Ascending aorta (tissue), 2 donors: Measurements from ENCODE around the gene CSF3. TPM values are rescaled to one million over a fixed set of nuclear protein-coding genes. Genes with fewer than 3 reads are reported as not detected.

Experiments
- DNase-seq, 2 donors: peaks; one replicate each; pipeline ENCODE4 v3.0.0-alpha.2; 2019; ENCODE audit warnings: low spot score in 2 of 2
- H3K27ac ChIP-seq, 2 donors: fragments of 200-600 bp; sonication (generic); one replicate each; pipeline ENCODE4 v1.5.1; 2016 to 2017; ENCODE audit warnings: mild to moderate bottlenecking in 1 of 2
- H3K27me3 ChIP-seq: fragments of 200-600 bp; sonication (generic); one replicate; pipeline ENCODE4 v1.5.1; 2017
- H3K36me3 ChIP-seq, 2 donors: fragments of 200-600 bp; sonication (generic); one replicate each; pipeline ENCODE4 v1.5.1; 2016
- H3K4me1 ChIP-seq, 2 donors: fragments of 200-600 bp; sonication (generic); one replicate each; pipeline ENCODE4 v1.5.1; 2016 to 2017; ENCODE audit warnings: mild to moderate bottlenecking in 1 of 2
- H3K4me3 ChIP-seq, 2 donors: fragments of 200-600 bp; sonication (generic); one replicate each; pipeline ENCODE4 v1.5.1; 2016 to 2017; ENCODE audit warnings: mild to moderate bottlenecking in 1 of 2
- H3K9me3 ChIP-seq, 2 donors: fragments of 200-600 bp; sonication (generic); one replicate each; pipeline ENCODE4 v1.5.1; 2016
- CTCF ChIP-seq, 3 experiments: fragments of 200-600 bp in 2 of 3; fragments of 450-650 bp in 1 of 3; sonication (generic) in 2 of 3; IDR thresholded peaks; one replicate each; pipeline ENCODE4 v1.5.1; 2016 to 2019; ENCODE audit warnings: antibody characterized with exemption in 3 of 3, mild to moderate bottlenecking in 1 of 3, moderate library complexity in 1 of 3
- intact Hi-C: fragments of 100-400 bp; cut with DNase I; formaldehyde crosslinking; loops from one replicate; pipeline ENCODE4 v1.15.1; 2023
- total RNA-seq: library from RNA; depleted of rRNA; stranded (reverse); fragments of >200 nt; gene quantifications from one replicate; pipeline ENCODE4 v1.1.0, GENCODE V29; 2016

The CSF3 gene
- total RNA-seq, 1 donor from 2014 or later, result 0.43 TPM

- intact Hi-C loops, result no loop called here
- no peak overlapping the region for H3K27ac ChIP-seq
- TF ChIP-seq CTCF (IDR thresholded peaks at IDR 0.05), result no peak
- no peak for DNase-seq
- no peaks in the 10 kb centered on the region for H3K27me3 ChIP-seq
- peaks cover 9 to 15% of the 10 kb centered on the region in 2 donors for H3K4me1 ChIP-seq
- H3K4me3 ChIP-seq, result peak overlapping the region in 1 of 2 donors; percentile 88
- no peaks in the 10 kb centered on the region for H3K9me3 ChIP-seq
- peaks cover under 1% of the 10 kb centered on the region in 2 donors for H3K36me3 ChIP-seq
These were observed 36.1 kb upstream of the CSF3 start for GRCh38 chr17:39979016-39979670.

GRCh38 chr17:39979893-39980350 lies 35.3 kb upstream of the CSF3 start:
- Histone ChIP-seq H3K9me3 (no peaks in the 10 kb centered on the region), H3K27me3 (no peaks in the 10 kb centered on the region), H3K4me1 (peaks cover 9 to 15% of the 10 kb centered on the region in 2 donors), H3K36me3 (peaks cover 8 to 9% of the 10 kb centered on the region in 2 donors), H3K4me3 (peak overlapping the region; percentile 56 to 88), H3K27ac (peak overlapping the region; percentile 85 to 93)
- DNase-seq, result no peak
- intact Hi-C loops, result loop anchor here (1.0 kb wide), 4 partner anchors 21 to 108 kb away; partner anchors contain the start of genes LRRC3C and ORMDL3
- TF ChIP-seq CTCF (IDR thresholded peaks at IDR 0.05), result no peak

GRCh38 chr17:39980351-39981206 lies 34.7 kb upstream of the CSF3 start, which contains the start of gene PSMD3:
PSMD3 (plus strand) TSS chr17:39980807; CDS start chr17:39980971, 164 bp downstream.
- H3K9me3 ChIP-seq, result no peaks in the 10 kb centered on the region
- intact Hi-C loops, result loop anchor here (1.0 kb wide), 4 partner anchors 21 to 108 kb away; partner anchors contain the start of genes LRRC3C and ORMDL3
- H3K36me3 ChIP-seq, result peaks cover 15% of the 10 kb centered on the region in 2 donors
- peak; percentile 75 to 94 (median 81) for TF ChIP-seq CTCF (IDR thresholded peaks at IDR 0.05)
- H3K27me3 ChIP-seq, result no peaks in the 10 kb centered on the region
- peak; percentile 98 to 100 for DNase-seq
- H3K4me1 ChIP-seq, result peaks cover 9 to 15% of the 10 kb centered on the region in 2 donors
- H3K27ac ChIP-seq, result peak within 1 kb of the TSS; percentile 85 to 93
- H3K4me3 ChIP-seq, result peak within 1 kb of the TSS; percentile 88 to 99

DNA sequence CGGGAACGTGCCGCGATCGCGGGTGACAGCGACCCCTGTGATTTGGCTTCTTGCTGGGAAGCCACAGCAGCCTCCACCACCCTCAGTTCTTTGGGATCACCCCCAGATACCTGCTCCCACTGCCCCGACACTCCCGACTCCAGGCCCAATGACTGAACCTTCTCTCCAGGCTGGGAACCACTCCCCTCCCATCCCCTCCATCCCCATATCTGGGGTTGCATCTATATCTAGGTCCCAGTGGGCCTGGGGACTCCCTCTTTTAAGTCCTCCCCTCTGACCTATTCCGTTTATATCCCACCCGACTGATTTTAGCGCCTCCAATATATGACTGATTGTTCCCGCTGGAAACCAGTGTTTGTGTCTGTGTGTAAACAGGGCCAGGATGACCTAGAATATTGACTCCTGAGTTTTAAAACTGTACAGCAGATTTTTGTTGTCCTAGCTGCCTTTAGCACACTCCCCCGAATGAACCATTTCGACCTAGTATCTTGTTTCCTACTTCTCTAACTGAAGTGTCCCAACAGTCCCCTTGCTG lies 34.0 kb upstream of the CSF3 start:
- peak overlapping the region; percentile 85 to 93 for H3K27ac ChIP-seq
- TF ChIP-seq CTCF (IDR thresholded peaks at IDR 0.05), result no peak
- no peak for DNase-seq
- peaks cover 9 to 15% of the 10 kb centered on the region in 2 donors for H3K4me1 ChIP-seq
- intact Hi-C loops, result no loop called here
- no peaks in the 10 kb centered on the region for H3K9me3 ChIP-seq
- H3K4me3 ChIP-seq, result peak overlapping the region; percentile 88 to 99
- no peaks in the 10 kb centered on the region for H3K27me3 ChIP-seq
- H3K36me3 ChIP-seq, result peaks cover 21 to 22% of the 10 kb centered on the region in 2 donors

GRCh38 chr17:39981766-39982375 lies 33.4 kb upstream of the CSF3 start:
- Histone ChIP-seq H3K27ac (no peak overlapping the region), H3K27me3 (no peaks in the 10 kb centered on the region), H3K9me3 (no peaks in the 10 kb centered on the region), H3K4me3 (peak overlapping the region; percentile 88 to 99), H3K36me3 (peaks cover 27 to 28% of the 10 kb centered on the region in 2 donors), H3K4me1 (peaks cover 9 to 15% of the 10 kb centered on the region in 2 donors)
- no peak for DNase-seq
- no peak for TF ChIP-seq CTCF (IDR thresholded peaks at IDR 0.05)
- intact Hi-C loops, result no loop called here
